Osteoblast (primary cell): ENCODE measurements around the gene SLC9B1. TPM values are rescaled to one million over a fixed set of nuclear protein-coding genes. Genes with fewer than 3 reads are reported as not detected.

Experiments used
- DNase-seq: peaks from one replicate; pipeline ENCODE4 v3.0.0; 2011; ENCODE audit warnings: low spot score, mixed read lengths; ENCODE audit not compliant: insufficient read length; ENCODE audit errors: missing footprints
- H2AFZ ChIP-seq: 2 replicates; pipeline ENCODE4 v1.6.0; 2011; ENCODE audit warnings: mild to moderate bottlenecking, low read length
- H3K27ac ChIP-seq: 2 replicates; pipeline ENCODE4 v1.5.1; 2011; ENCODE audit warnings: mild to moderate bottlenecking, low read depth, low read length, moderate library complexity
- H3K27me3 ChIP-seq: 2 replicates; pipeline ENCODE4 v1.6.0; 2012; ENCODE audit warnings: mild to moderate bottlenecking, control low read depth, inconsistent platforms, low read length, moderate library complexity; ENCODE audit not compliant: insufficient read depth
- H3K36me3 ChIP-seq: 2 replicates; pipeline ENCODE4 v1.5.1; 2011; ENCODE audit warnings: mild to moderate bottlenecking, low read length, control low read depth, moderate library complexity; ENCODE audit not compliant: insufficient read depth
- H3K4me1 ChIP-seq: 2 replicates; pipeline ENCODE4 v1.5.1; 2011; ENCODE audit warnings: mild to moderate bottlenecking, low read length, control low read depth, moderate library complexity; ENCODE audit not compliant: insufficient read depth
- H3K4me2 ChIP-seq: 2 replicates; pipeline ENCODE4 v1.6.0; 2011; ENCODE audit warnings: mild to moderate bottlenecking, low read length; ENCODE audit not compliant: insufficient read depth
- H3K4me3 ChIP-seq: fragments of 200-600 bp; sonication (generic); 3 replicates; pipeline ENCODE4 v1.5.1; 2012; ENCODE audit warnings: mild to moderate bottlenecking, low read length, inconsistent platforms; ENCODE audit not compliant: insufficient read depth
- H3K79me2 ChIP-seq: 2 replicates; pipeline ENCODE4 v1.6.0; 2012; ENCODE audit warnings: mild to moderate bottlenecking, low read length, control low read depth, inconsistent platforms; ENCODE audit not compliant: insufficient read depth
- H3K9me3 ChIP-seq: 2 replicates; pipeline ENCODE4 v1.5.1; 2011; ENCODE audit warnings: low read depth, low read length, control low read depth
- H4K20me1 ChIP-seq: 2 replicates; pipeline ENCODE4 v1.6.0; 2012; ENCODE audit warnings: mild to moderate bottlenecking, low read length, control low read depth; ENCODE audit not compliant: insufficient read depth
- total RNA-seq: library from RNA; depleted of rRNA; stranded (reverse); fragments of >200 nt; gene quantifications from 2 replicates; pipeline ENCODE4 v1.2.3, GENCODE V29; 2012
- TF ChIP-seq, protein P1 (sequence below): IDR thresholded peaks from 2 replicates; pipeline ENCODE4 v1.5.1; 2011; ENCODE audit warnings: mild to moderate bottlenecking, low read depth, low read length, moderate library complexity; ENCODE audit errors: extremely low read depth

Gene SLC9B1
- total RNA-seq, 1 donor: 0.72 TPM

DNA sequence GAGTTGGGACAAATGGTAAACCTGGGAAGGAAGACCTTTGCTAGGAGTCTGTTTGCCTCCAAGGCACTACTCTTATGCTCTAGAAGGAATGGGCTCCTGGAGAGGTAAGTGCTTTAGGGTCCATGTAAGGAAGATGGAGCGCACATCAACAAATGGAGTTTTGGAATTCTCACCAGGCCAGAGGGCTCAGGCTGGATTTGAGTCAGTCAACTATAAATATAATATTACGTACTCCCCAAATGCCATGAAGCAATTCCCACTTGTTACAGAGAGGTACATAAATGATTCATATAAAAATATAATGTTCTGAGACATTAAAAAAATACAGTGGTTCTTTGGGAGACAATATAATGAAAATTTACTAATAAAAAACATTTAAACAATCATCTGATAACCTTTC is 1.6 kb upstream of the SLC9B1 start:
- no peak for DNase-seq
- Histone ChIP-seq H2AFZ (no peak overlapping the region), H3K9me3 (no peaks in the 10 kb centered on the region), H3K79me2 (no peaks in the 10 kb centered on the region), H4K20me1 (no peaks in the 10 kb centered on the region), H3K4me2 (no peak overlapping the region), H3K27me3 (no peaks in the 10 kb centered on the region), H3K4me1 (peaks cover 7% of the 10 kb centered on the region), H3K4me3 (no peak overlapping the region), H3K27ac (no peak overlapping the region), H3K36me3 (no peaks in the 10 kb centered on the region)
- TF ChIP-seq, protein P1, sequence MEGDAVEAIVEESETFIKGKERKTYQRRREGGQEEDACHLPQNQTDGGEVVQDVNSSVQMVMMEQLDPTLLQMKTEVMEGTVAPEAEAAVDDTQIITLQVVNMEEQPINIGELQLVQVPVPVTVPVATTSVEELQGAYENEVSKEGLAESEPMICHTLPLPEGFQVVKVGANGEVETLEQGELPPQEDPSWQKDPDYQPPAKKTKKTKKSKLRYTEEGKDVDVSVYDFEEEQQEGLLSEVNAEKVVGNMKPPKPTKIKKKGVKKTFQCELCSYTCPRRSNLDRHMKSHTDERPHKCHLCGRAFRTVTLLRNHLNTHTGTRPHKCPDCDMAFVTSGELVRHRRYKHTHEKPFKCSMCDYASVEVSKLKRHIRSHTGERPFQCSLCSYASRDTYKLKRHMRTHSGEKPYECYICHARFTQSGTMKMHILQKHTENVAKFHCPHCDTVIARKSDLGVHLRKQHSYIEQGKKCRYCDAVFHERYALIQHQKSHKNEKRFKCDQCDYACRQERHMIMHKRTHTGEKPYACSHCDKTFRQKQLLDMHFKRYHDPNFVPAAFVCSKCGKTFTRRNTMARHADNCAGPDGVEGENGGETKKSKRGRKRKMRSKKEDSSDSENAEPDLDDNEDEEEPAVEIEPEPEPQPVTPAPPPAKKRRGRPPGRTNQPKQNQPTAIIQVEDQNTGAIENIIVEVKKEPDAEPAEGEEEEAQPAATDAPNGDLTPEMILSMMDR: no peak

DNA sequence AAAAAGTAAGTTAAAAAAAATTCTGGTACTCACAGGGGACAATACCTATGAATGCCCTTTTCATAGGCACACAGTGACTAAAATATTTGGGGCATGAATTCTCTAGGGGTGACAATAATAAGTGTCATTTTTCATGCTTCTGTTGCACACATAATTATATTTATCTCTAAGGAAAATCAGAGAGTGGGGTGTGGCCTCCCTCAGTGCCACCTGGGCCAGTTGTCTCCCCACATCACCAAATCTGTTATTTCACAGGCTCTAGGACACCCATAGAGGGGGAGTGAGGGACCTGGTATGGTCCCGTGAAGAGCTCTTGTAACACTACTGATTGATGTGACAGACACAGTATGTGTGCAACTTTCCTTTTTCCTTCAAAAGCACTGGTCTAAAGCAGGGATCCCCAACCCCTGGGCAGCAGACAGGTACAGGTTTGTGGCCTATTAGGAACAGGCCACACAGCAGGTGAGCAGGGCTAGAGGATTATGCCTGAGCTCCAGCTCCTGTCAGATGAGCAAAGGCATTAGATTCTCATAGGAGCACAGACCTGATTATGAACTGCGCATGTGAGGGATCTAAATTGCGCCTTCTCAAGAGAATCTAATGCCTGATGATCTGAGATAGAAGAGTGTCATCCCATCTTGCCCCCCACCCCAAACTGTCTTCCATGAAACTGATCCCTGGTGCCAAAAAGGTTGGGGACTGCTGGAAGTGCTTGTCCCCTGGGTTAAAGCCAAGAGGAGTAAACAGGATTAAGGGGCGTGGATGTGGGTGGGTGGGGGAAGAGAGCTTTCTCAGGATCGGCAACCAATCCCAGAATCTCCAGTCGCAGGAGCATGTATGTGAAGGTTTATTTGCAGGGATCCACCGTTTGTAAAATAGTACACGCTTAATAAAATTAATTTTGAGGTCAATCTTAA is 856 bp downstream of the SLC9B1 start:
- H3K4me1 ChIP-seq: peaks cover 7% of the 10 kb centered on the region
- H3K27ac ChIP-seq: peak overlapping the region; percentile 80
- peak overlapping the region; percentile 70 for H3K4me3 ChIP-seq
- H3K4me2 ChIP-seq: peak overlapping the region; percentile 91
- no peaks in the 10 kb centered on the region for H3K79me2 ChIP-seq
- no peaks in the 10 kb centered on the region for H3K9me3 ChIP-seq
- peak overlapping the region; percentile 93 for H2AFZ ChIP-seq
- H3K27me3 ChIP-seq: no peaks in the 10 kb centered on the region
- TF ChIP-seq, protein P1: no peak
- H4K20me1 ChIP-seq: no peaks in the 10 kb centered on the region
- H3K36me3 ChIP-seq: no peaks in the 10 kb centered on the region
- no peak for DNase-seq

DNA sequence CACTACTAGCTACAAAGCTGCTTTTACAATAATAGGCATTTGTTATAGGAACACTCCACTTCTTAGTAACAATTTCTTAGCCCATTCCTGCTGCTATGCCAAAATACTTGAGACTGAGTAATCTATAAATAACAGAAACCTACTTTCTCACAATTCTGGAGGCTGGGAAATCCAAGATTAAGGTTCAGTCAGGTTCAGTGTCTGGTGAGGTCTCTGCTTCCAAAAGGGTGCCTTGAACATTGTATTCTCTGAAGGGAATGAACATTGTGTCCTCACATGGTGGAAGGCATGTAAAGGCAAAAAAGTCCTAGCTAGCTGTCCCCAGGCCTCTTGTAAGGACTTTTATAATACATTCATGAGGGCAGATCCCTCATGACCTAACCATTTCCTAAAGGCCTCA is 7.0 kb downstream of the SLC9B1 start:
- Histone ChIP-seq H3K27ac (no peak overlapping the region), H4K20me1 (no peaks in the 10 kb centered on the region), H3K4me2 (no peak overlapping the region), H3K9me3 (no peaks in the 10 kb centered on the region), H2AFZ (no peak overlapping the region), H3K4me3 (no peak overlapping the region), H3K27me3 (no peaks in the 10 kb centered on the region), H3K4me1 (peaks cover 14% of the 10 kb centered on the region), H3K36me3 (no peaks in the 10 kb centered on the region), H3K79me2 (no peaks in the 10 kb centered on the region)
- DNase-seq: no peak
- TF ChIP-seq, protein P1: no peak

DNA sequence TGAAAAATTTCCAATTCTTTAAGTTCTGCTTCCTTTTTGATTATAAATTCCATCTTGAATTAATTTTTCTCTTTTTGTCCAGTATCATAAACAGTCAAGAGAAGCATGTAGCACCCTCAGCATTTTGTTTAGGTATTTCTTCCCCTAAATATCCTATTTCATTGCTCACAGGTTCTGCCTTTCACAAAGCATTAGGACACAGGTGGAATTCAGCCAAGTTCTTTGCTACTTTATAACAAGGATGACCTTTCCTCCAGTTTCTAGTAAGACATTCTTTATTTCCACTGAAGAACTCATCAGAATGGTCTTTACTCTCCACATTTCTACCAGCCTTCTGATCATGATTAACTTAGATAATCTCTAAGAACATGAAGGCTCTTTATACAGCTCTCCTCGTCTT is 7.4 kb downstream of the SLC9B1 start:
- Histone ChIP-seq H3K27ac (no peak overlapping the region), H3K4me3 (no peak overlapping the region), H3K4me1 (peaks cover 14% of the 10 kb centered on the region), H2AFZ (no peak overlapping the region), H3K9me3 (no peaks in the 10 kb centered on the region), H3K79me2 (no peaks in the 10 kb centered on the region), H4K20me1 (no peaks in the 10 kb centered on the region), H3K4me2 (no peak overlapping the region), H3K36me3 (no peaks in the 10 kb centered on the region), H3K27me3 (no peaks in the 10 kb centered on the region)
- TF ChIP-seq, protein P1: no peak
- no peak for DNase-seq
